ACC112 (cell line): Measurements from ENCODE around the gene PQBP1.

ENCODE experiments used
- H2AFZ ChIP-seq: fragments of 200-600 bp; sonication (generic); one replicate; pipeline ENCODE4 v1.6.0; 2017; ENCODE audit warnings: antibody characterized with exemption, low read length; ENCODE audit not compliant: unreplicated experiment
- H3K27ac ChIP-seq: fragments of 200-600 bp; sonication (generic); 2 replicates; pipeline ENCODE4 v1.5.1; 2014; ENCODE audit warnings: low read depth, mild to moderate bottlenecking, antibody characterized with exemption, low read length, moderate library complexity
- H3K27me3 ChIP-seq: fragments of 200-600 bp; sonication (generic); 2 replicates; pipeline ENCODE4 v1.6.1; 2014; ENCODE audit warnings: mild to moderate bottlenecking, antibody characterized with exemption, low read length, moderate library complexity, mixed read lengths; ENCODE audit not compliant: insufficient read depth
- H3K36me3 ChIP-seq: fragments of 200-600 bp; sonication (generic); 2 replicates; pipeline ENCODE4 v1.6.1; 2016; ENCODE audit warnings: mild to moderate bottlenecking, antibody characterized with exemption, low read length, moderate library complexity, mixed read lengths; ENCODE audit not compliant: insufficient read depth
- H3K4me1 ChIP-seq: fragments of 200-600 bp; sonication (generic); one replicate; pipeline ENCODE4 v1.6.1; 2016; ENCODE audit warnings: low read length, mixed read lengths; ENCODE audit not compliant: insufficient read depth, unreplicated experiment, control insufficient read depth
- H3K4me3 ChIP-seq: fragments of 200-600 bp; sonication (generic); 2 replicates; pipeline ENCODE4 v1.5.1; 2014; ENCODE audit warnings: mild to moderate bottlenecking, low read depth, low read length
- H3K79me2 ChIP-seq: fragments of 200-600 bp; sonication (generic); one replicate; pipeline ENCODE4 v1.6.0; 2016; ENCODE audit warnings: low read length; ENCODE audit not compliant: control insufficient read depth, unreplicated experiment, insufficient read depth

The PQBP1 gene

DNA sequence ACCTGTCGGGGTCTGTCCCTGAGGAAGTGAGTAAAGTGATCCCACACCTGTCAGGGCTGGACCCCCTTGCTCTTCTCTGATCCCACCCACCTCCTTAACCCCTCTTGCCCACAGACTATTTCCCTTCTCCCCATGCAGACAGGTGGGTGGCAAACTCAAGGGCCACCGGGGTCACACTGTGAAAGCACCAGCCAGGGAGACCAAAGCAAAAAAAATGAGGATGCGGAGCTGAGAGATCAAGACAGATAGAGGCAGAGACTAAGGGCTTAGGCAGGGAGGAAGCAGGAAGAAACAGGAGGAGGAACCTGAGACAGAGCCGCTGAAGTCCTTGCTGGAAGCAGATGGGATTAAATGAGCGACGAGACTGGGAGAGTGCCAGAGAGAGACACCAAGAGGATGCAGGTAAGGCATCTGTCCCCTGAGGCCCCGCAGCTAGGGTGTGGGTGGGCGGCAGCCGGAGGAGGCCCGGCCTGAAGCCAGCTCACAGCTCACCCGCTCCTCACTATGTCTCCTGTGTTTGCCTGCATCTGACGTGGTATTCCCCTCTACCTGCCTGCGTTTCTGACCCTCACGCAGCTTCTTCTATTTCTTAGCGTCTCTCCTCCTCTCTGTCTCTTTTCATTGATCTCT, 7.3 kb upstream of the PQBP1 start:
- Histone ChIP-seq H3K27me3 (no peaks in the 10 kb centered on the region), H3K27ac (no peak overlapping the region), H3K79me2 (peaks cover 4% of the 10 kb centered on the region), H3K36me3 (no peaks in the 10 kb centered on the region), H3K4me3 (peak overlapping the region; percentile 84), H2AFZ (peak overlapping the region; percentile 6), H3K4me1 (peaks cover 3% of the 10 kb centered on the region)

DNA sequence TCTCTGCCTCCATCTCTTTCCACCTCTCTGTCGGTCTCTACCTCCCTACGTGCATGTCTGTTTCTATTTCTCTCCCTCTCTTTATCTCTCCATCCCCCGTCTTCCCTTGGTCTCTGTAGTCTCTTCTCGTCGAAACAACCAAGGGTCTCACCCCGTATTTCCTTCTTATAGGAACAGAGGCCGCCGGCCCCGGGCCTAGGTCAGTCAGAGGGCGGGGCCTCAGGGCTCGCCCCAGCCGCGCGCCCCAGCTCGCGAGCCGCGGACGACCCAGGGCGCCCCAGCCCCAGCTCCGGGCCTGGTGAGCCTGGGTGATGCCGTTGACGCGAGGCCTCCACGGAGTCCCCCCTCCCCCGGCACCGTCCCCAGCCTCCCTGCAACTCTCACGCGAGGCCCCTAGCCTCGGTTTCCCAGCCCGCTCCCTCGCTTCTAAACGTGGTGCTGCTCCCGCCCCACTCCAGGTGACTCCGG, 6.8 kb upstream of the PQBP1 start:
- no peaks in the 10 kb centered on the region for H3K27me3 ChIP-seq
- peak overlapping the region; percentile 84 for H3K4me3 ChIP-seq
- peaks cover 8% of the 10 kb centered on the region for H3K79me2 ChIP-seq
- H3K36me3 ChIP-seq: no peaks in the 10 kb centered on the region
- peaks cover 3% of the 10 kb centered on the region for H3K4me1 ChIP-seq
- H2AFZ ChIP-seq: peak overlapping the region; percentile 6
- H3K27ac ChIP-seq: no peak overlapping the region

DNA sequence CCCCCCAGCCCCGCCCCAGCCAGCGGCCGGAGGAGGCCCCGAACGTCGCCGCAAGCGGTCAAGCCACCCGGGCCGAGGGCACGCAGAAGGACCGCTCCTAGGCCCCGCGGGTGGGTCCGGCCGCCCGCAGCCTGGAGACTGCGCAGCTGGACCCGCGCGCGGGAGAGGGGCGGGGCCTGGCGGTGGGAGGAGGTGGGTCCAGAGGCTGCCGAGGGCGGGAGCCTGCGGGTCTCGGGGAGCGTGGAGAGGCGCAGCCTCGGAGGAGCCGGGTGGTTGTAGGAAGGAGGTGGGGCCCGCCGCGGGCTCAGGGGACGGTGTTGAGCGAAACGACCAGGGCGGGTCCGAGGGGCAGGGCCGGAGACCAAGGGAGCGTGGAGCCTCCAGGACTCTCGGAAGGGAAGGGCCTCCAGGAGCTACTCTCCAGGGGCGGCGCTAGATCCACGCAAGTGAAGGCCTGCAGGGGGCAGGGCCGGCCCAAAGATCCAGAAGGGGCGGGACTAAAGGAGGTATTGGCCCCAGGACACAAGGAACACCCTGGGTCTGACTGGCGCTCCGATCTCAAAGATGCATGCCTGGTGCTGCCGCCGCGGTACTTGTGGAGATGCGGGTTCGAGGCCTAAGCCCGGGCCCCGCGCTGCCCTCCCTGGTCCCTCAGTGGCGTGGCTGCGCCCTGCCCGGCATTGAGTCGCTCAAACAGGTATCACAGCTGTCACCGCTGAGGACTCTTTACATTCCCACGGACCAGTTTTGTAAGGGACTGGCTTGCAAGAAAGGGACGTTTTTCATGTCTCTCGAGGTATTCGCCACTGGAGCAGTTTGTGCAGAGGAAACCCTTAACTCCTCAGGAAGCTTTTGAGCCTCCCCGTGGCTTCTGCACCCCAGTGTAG, 6.1 kb upstream of the PQBP1 start:
- no peak overlapping the region for H3K27ac ChIP-seq

DNA sequence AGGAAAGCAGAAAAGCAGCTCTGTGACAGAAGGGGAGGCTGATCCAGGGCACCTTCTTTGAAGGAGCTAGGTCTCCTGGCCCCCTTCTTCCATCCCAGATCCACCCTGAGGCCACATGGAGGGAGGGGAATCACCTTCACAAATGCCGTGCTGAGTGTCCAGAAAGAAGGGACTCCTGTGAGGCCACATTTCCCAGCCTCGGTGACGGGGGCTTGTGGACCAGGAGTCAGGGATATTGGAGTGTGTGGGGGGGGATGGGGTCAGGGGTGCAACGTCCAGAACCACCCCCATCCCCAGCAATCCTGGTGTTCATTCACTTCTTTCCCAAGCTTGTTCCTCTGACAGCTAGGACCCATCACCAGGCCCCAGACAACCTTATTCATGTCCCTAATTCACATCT, 4.8 kb upstream of the PQBP1 start:
- H3K27me3 ChIP-seq: no peaks in the 10 kb centered on the region
- H3K4me3 ChIP-seq: no peak overlapping the region
- H3K27ac ChIP-seq: no peak overlapping the region
- no peaks in the 10 kb centered on the region for H3K36me3 ChIP-seq
- no peak overlapping the region for H2AFZ ChIP-seq
- H3K79me2 ChIP-seq: peaks cover 17% of the 10 kb centered on the region
- peaks cover 6% of the 10 kb centered on the region for H3K4me1 ChIP-seq

More for the DNA sequence above, 6.1 kb upstream of the PQBP1 start:
- H3K79me2 ChIP-seq: peaks cover 13% of the 10 kb centered on the region
- peaks cover 5% of the 10 kb centered on the region for H3K4me1 ChIP-seq
- H3K27me3 ChIP-seq: no peaks in the 10 kb centered on the region
- peak overlapping the region; percentile 25 for H2AFZ ChIP-seq
- no peaks in the 10 kb centered on the region for H3K36me3 ChIP-seq
- peak overlapping the region; percentile 84 for H3K4me3 ChIP-seq

DNA sequence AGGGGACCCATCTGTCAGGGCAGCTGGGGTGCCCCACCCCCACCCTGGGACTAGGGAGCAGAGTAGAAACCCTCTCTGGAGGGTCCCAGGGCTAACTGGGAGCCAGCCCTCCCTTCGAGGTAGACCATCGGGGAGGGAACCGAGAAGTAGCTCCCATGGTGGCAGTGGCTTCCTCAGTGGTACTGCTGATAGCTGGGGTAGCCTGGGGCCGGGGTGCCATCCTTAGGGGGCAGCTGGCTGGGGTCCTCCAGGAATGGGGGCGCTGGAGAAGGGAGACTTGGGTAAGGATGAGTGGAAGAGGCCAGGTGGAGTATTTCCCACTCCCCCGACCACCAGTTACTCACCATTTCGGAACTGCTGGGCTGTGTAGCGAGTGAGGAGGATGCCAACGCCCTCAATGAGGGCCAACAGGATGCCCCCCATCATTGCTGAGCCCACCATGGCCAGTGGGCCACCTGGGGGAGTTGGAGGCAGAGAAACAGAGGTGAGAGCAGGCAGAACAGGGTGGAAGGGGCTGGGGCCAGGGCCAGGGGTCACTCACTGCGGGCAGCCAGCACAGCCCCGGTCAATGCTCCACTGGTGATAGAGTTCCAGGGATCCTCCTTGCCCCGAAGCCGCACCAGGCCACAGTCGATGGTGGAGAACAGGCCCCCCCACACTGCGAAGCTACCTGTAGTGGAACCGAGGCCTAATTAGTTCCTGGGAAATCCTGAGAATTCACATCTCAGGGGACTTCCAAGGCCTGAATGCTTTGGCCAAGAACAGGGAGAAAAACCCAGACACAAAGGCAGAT, 4.0 kb upstream of the PQBP1 start:
- peaks cover 17% of the 10 kb centered on the region for H3K79me2 ChIP-seq
- H3K4me1 ChIP-seq: peaks cover 6% of the 10 kb centered on the region
- H3K27ac ChIP-seq: no peak overlapping the region
- H2AFZ ChIP-seq: no peak overlapping the region
- H3K36me3 ChIP-seq: no peaks in the 10 kb centered on the region
- H3K27me3 ChIP-seq: no peaks in the 10 kb centered on the region
- H3K4me3 ChIP-seq: no peak overlapping the region

DNA sequence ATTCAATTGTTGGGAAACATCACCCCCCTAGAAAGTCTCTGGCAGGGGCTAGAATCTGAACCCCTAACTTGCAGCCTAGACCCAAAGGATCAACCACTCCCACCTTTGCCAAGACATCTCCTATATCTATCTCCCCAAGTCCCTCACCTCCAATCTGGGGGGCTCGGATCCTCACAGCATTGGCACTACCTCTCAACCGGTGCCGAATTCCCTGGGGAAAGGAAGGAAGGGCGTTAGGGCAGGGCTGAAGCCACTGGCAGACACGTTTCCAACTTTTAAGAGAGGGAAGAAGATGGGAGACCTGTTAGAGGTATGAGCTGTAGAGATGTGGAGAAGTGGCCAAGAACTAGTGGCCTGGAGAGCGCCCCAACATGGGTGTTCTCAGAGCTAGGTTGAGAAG, 2.8 kb upstream of the PQBP1 start:
- Histone ChIP-seq H3K4me3 (no peak overlapping the region), H3K27ac (no peak overlapping the region), H3K79me2 (peaks cover 26% of the 10 kb centered on the region), H2AFZ (no peak overlapping the region), H3K27me3 (no peaks in the 10 kb centered on the region), H3K4me1 (peaks cover 6% of the 10 kb centered on the region), H3K36me3 (no peaks in the 10 kb centered on the region)

DNA sequence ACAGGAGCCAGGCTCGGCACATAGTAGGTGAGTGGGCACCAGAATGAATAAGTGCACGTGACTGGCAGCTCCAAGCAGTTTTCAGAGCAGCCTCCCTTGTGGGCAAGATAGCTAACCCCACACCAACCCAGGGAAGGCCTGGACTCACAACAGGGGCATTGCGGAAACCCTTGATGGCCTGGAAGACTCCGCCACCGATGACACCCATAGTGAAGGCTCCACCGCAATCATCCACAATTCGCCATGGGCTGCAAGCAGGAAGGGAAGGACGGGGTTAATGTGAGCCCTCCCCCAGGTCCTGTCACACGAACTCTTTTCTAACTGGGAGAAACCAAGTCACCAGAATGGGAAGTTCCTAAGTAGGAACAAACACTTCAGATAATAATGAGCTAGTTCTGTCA, 1.1 kb upstream of the PQBP1 start:
- H3K27ac ChIP-seq: peak overlapping the region; percentile 93
- peaks cover 33% of the 10 kb centered on the region for H3K79me2 ChIP-seq
- no peak overlapping the region for H2AFZ ChIP-seq
- H3K4me3 ChIP-seq: peak overlapping the region; percentile 89
- H3K36me3 ChIP-seq: no peaks in the 10 kb centered on the region
- no peaks in the 10 kb centered on the region for H3K27me3 ChIP-seq
- peaks cover 6% of the 10 kb centered on the region for H3K4me1 ChIP-seq

DNA sequence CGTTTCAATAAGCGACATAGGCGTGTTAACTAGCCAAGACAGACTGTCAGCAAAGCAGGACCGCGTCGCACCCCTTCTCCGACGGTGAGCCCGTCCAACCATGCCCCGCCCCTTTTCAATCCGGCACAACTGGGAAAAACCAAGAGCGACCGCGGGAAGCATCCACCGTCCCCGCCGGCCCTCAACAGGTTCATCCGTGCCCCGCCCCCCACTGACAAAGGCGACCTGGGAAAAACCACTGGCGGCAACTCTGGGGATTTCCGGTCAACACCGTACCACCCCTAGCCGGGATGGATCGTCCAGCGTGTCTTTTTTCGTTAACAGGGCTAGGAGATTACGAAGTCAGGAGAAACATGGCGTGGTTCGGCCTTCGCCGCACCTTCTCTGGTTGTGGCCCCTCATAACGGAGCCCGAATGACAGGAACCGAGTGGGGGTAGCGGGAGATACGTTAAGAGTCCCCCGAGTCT, 539 bp upstream of the PQBP1 start:
- Histone ChIP-seq H2AFZ (peak overlapping the region; percentile 36), H3K79me2 (peaks cover 33% of the 10 kb centered on the region), H3K36me3 (no peaks in the 10 kb centered on the region), H3K4me1 (peaks cover 3% of the 10 kb centered on the region), H3K27ac (peak overlapping the region; percentile 93), H3K27me3 (no peaks in the 10 kb centered on the region), H3K4me3 (peak overlapping the region; percentile 89)

DNA sequence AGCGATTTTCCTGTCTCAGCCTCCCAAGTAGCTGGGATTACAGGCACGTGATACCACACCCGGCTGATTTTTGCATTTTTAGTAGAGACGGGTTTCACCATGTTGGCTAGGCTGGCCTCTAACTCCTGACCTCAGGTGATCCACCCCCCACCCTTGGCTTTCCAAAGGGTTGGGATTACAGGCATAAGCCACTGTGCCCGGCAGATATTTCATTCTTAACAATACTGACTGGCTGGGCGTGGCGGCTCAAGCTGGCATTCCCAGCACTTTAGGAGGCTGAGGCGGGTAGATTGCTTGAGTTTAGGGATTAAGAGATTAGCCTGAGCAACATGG, 1.3 kb downstream of the PQBP1 start:
- H2AFZ ChIP-seq: no peak overlapping the region
- H3K79me2 ChIP-seq: peaks cover 33% of the 10 kb centered on the region
- H3K4me3 ChIP-seq: no peak overlapping the region
- no peak overlapping the region for H3K27ac ChIP-seq
- no peaks in the 10 kb centered on the region for H3K36me3 ChIP-seq
- peaks cover 3% of the 10 kb centered on the region for H3K4me1 ChIP-seq
- H3K27me3 ChIP-seq: no peaks in the 10 kb centered on the region

DNA sequence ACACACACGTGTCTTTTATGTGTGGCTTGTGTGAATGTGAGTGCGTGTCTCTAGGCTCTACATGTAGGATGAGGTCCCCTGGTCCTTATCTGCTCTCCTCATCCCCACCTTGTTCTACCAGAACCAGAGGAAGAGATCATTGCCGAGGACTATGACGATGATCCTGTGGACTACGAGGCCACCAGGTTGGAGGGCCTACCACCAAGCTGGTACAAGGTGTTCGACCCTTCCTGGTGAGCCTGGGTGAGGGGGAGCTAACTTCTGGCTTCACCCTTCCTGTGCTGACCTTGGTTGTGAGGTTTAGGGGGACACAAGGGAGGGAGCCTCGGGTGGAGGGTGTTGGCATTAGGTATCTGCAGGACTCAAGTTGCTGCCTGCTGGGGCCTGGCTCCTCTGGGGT, 3.3 kb downstream of the PQBP1 start:
- no peak overlapping the region for H2AFZ ChIP-seq
- peaks cover 25% of the 10 kb centered on the region for H3K79me2 ChIP-seq
- no peak overlapping the region for H3K27ac ChIP-seq
- no peaks in the 10 kb centered on the region for H3K27me3 ChIP-seq
- H3K4me1 ChIP-seq: peaks cover 3% of the 10 kb centered on the region
- H3K4me3 ChIP-seq: no peak overlapping the region
- no peaks in the 10 kb centered on the region for H3K36me3 ChIP-seq
